Prostate gland (tissue), 2 donors: ENCODE results near the gene CLDN20. TPM values are rescaled to one million over a fixed set of nuclear protein-coding genes. Genes with fewer than 3 reads are reported as not detected.
"Not testable (repeated sequence)": the region's sequence is repeated elsewhere in the genome, so short reads cannot be mapped to it uniquely, and the experiment has no call there.

Experiments
- DNase-seq: peaks from one replicate; pipeline ENCODE4 v3.0.0-alpha.2; 2019; ENCODE audit warnings: low spot score
- H3K27ac ChIP-seq, 2 donors: fragments of 200-600 bp; sonication (generic); 2 replicates each; pipeline ENCODE4 v1.5.1; 2017 to 2019
- H3K27me3 ChIP-seq: fragments of 200-600 bp; sonication (generic); replicated peaks from 2 replicates; pipeline ENCODE4 v1.5.1; 2019; ENCODE audit not compliant: insufficient read depth
- H3K36me3 ChIP-seq, 2 donors: fragments of 200-600 bp; sonication (generic); 1 replicate in 1 of 2; 2 replicates in 1 of 2; pipeline versions ENCODE4 v1.5.1 to v1.8.1; 2017 to 2019
- H3K4me1 ChIP-seq: fragments of 200-600 bp; sonication (generic); replicated peaks from 2 replicates; pipeline ENCODE4 v1.5.1; 2019
- H3K4me3 ChIP-seq, 2 donors: fragments of 200-600 bp; sonication (generic); 2 replicates each; pipeline ENCODE4 v1.5.1; 2017 to 2019
- H3K9me3 ChIP-seq: fragments of 200-600 bp; sonication (generic); 2 replicates; pipeline ENCODE4 v1.5.1; 2017
- POLR2A ChIP-seq: fragments of 450-650 bp; IDR thresholded peaks from one replicate; pipeline ENCODE4 v1.6.1; 2016; ENCODE audit warnings: antibody characterized with exemption, mild to moderate bottlenecking
- POLR2AphosphoS5 ChIP-seq: sonication (generic); formaldehyde crosslinking; IDR thresholded peaks from one replicate; pipeline ENCODE4 v1.6.1; 2017; ENCODE audit warnings: antibody characterized with exemption
- WGBS: methylation state at CpG from one replicate; pipeline ENCODE4 v1.1.5; 2018; 5-methylcytosine and 5-hydroxymethylcytosine counted together
- intact Hi-C: fragments of 100-400 bp; cut with DNase I; formaldehyde crosslinking; loops from one replicate; pipeline ENCODE4 v1.14.2; 2022
- total RNA-seq, 2 donors: library from RNA; depleted of rRNA; stranded (reverse); fragments of >200 nt; gene quantifications; one replicate each; pipeline ENCODE4 v1.1.0, GENCODE V29; 2016
- TF ChIP-seq, protein P1 (sequence below), 4 experiments: fragments of 200-600 bp in 2 of 4; fragments of 450-650 bp in 2 of 4; sonication (generic) in 2 of 4; IDR thresholded peaks; 1 replicate in 3 of 4; 2 replicates in 1 of 4; pipeline ENCODE4 v1.5.1; 2016 to 2019; ENCODE audit warnings: antibody characterized with exemption in 4 of 4, mild to moderate bottlenecking in 2 of 4, moderate library complexity in 2 of 4

CLDN20 gene
- total RNA-seq, 2 donors from 2014 or later, result not detected

DNA sequence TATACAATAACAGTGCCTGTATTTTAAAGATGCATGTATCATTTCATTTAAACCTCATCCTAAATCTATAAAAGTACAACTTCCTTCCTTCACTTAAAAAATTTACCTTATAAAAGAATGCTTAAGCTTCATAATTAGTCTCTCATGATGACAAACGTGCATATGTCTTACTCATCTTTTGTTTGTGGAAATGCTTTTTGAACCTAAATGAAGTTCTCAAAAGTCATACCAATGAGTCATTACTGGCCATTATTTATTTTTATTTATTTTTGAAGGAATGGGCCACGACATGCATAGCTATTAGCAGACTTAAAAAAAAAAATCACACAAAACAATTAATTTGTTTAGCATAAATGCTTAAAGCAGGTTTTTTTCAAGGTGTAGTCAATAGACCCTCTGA lies 46.8 kb downstream of the CLDN20 start:
- no peak overlapping the region for H3K27ac ChIP-seq
- intact Hi-C loops, result no loop called here
- H3K36me3 ChIP-seq, result no peaks in the 10 kb centered on the region
- no peak for DNase-seq
- H3K27me3 ChIP-seq, result no peaks in the 10 kb centered on the region
- H3K4me1 ChIP-seq, result no peaks in the 10 kb centered on the region
- WGBS, result 42% methylated on average over 2 of the region's 2 CpGs
- TF ChIP-seq, protein P1, sequence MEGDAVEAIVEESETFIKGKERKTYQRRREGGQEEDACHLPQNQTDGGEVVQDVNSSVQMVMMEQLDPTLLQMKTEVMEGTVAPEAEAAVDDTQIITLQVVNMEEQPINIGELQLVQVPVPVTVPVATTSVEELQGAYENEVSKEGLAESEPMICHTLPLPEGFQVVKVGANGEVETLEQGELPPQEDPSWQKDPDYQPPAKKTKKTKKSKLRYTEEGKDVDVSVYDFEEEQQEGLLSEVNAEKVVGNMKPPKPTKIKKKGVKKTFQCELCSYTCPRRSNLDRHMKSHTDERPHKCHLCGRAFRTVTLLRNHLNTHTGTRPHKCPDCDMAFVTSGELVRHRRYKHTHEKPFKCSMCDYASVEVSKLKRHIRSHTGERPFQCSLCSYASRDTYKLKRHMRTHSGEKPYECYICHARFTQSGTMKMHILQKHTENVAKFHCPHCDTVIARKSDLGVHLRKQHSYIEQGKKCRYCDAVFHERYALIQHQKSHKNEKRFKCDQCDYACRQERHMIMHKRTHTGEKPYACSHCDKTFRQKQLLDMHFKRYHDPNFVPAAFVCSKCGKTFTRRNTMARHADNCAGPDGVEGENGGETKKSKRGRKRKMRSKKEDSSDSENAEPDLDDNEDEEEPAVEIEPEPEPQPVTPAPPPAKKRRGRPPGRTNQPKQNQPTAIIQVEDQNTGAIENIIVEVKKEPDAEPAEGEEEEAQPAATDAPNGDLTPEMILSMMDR (IDR thresholded peaks at IDR 0.05), result no peak
- TF ChIP-seq POLR2A (no peak), POLR2AphosphoS5 (no peak)
- no peak overlapping the region for H3K4me3 ChIP-seq
- no peaks in the 10 kb centered on the region for H3K9me3 ChIP-seq

DNA sequence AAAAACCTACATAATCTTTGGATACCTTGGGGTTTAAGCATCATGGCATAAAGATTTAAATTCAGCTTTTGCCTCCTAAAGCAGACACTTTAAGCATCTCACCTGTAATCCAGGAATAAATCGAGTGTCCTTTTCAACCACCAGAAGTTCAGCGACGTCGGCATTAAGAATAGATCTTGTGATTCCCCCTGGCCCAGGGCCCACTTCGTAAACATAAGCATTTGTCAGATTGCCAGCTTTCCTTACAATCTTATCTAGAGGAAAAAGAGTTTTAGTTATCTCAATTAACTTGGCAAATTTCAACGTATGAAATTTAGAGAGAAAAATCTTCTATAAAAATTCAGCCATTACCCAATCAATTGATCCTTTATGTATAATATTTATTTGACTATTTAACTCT lies 47.3 kb downstream of the CLDN20 start:
- no peak for TF ChIP-seq POLR2A
- TF ChIP-seq, protein P1 (IDR thresholded peaks at IDR 0.05), result no peak
- no peak for TF ChIP-seq POLR2AphosphoS5
- WGBS, result 19% methylated on average over 6 of the region's 6 CpGs

DNA sequence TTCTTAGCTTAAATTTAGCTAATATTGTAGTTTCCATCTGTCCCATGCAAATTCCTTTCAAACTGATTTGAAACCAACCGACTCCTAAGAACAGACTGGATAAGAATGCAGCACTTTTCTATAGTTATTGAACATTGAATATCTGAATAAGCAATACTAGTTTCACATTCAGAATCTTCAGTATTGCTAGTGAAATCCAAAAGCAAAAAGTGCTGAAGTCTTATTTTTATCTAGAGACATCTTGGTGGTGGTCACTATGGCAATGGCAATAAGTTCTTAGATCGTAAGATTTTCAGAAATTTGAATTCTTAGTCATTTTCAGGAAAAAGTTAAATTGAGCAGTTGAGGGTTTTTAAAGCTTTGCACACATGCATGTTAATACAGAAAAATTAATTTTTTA lies 47.8 kb downstream of the CLDN20 start:
- H3K27ac ChIP-seq, result no peak overlapping the region
- H3K4me1 ChIP-seq, result no peaks in the 10 kb centered on the region
- no peaks in the 10 kb centered on the region for H3K27me3 ChIP-seq
- no peak overlapping the region for H3K4me3 ChIP-seq
- no peak for DNase-seq
- intact Hi-C loops, result no loop called here
- H3K36me3 ChIP-seq, result no peaks in the 10 kb centered on the region
- TF ChIP-seq, protein P1 (IDR thresholded peaks at IDR 0.05), result no peak
- H3K9me3 ChIP-seq, result no peaks in the 10 kb centered on the region
- WGBS, result 90% methylated on average over 2 of the region's 2 CpGs

More for the DNA sequence above, 47.3 kb downstream of the CLDN20 start:
- Histone ChIP-seq H3K27ac (no peak overlapping the region), H3K36me3 (no peaks in the 10 kb centered on the region), H3K4me1 (no peaks in the 10 kb centered on the region), H3K4me3 (no peak overlapping the region), H3K27me3 (no peaks in the 10 kb centered on the region), H3K9me3 (no peaks in the 10 kb centered on the region)
- DNase-seq, result no peak
- intact Hi-C loops, result no loop called here

DNA sequence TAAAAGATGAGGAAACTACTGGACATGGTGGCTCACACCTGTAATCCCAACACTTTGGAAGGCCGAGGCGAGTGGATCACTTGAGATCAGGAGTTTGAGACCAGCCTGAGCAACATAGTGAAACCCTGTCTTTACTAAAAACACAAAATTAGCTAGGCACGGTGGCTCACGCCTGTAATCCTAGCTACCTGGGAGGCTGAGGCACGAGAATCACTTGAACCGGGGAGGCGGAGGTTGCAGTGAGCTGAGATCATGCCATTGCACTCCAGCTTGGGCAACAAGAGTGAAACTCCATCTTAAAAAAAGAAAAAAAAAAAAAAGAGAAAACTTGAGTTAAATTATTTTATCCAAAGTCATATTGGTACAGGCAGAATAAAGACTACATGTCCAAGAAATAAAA lies 49.1 kb downstream of the CLDN20 start:
- H3K36me3 ChIP-seq, H3K4me3 ChIP-seq, H3K9me3 ChIP-seq, H3K27me3 ChIP-seq, intact Hi-C loops, H3K4me1 ChIP-seq, H3K27ac ChIP-seq, DNase-seq: not testable (repeated sequence)
- WGBS, result 88% methylated on average over 7 of the region's 7 CpGs

DNA sequence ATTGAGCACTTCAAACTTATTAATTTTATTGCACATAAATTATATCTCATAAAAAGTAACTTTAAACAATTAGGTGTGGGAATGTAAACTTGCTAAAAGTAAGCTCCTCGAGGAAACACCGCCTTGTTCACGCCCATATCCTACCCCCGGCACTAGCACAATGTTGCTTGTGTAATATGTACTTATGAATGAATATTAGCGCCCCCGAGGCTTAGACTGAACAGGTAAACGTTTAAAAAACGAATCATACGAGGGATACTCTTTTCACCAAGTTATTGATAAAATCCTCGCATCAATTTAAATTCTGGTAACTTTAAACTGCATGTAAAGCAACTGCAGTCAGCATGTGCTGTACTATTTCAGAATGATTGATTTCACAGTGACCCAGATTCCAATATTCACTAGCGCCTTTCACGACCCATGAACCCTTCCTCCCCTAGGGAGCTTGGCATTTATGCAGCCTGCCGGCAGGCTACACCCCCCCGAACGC lies 49.8 kb downstream of the CLDN20 start:
- intact Hi-C loops, result no loop called here
- H3K4me1 ChIP-seq, result no peaks in the 10 kb centered on the region
- TF ChIP-seq, protein P1 (IDR thresholded peaks at IDR 0.05), result no peak
- TF ChIP-seq POLR2A (no peak), POLR2AphosphoS5 (no peak)
- H3K27ac ChIP-seq, result peak overlapping the region; percentile 81 to 84
- no peaks in the 10 kb centered on the region for H3K9me3 ChIP-seq
- no peaks in the 10 kb centered on the region for H3K36me3 ChIP-seq
- H3K27me3 ChIP-seq, result no peaks in the 10 kb centered on the region
- peak overlapping the region; percentile 58 to 71 for H3K4me3 ChIP-seq
- no peak for DNase-seq
- 2% methylated on average over 15 of the region's 15 CpGs for WGBS
